Activated effector memory CD4-positive, alpha-beta T cell treated with Interleukin-2 at 50 U/mL for 16 hours (primary cell): ENCODE measurements around the gene WDR20.

ENCODE experiments used
- DNase-seq: peaks from one replicate; pipeline ENCODE4 v3.0.0-alpha.2; 2020

WDR20 gene

GRCh38 chr14:102246071-102246470 lies 106.4 kb downstream of the WDR20 start:
- no peak for DNase-seq

GRCh38 chr14:102248121-102248520 lies 108.4 kb downstream of the WDR20 start:
- DNase-seq = no peak

GRCh38 chr14:102249041-102249440 lies 109.3 kb downstream of the WDR20 start:
- no peak for DNase-seq

- DNase-seq = no peak
Observed at GRCh38 chr14:102249981-102250380, 110.3 kb downstream of the WDR20 start.

- DNase-seq = no peak
Observed at GRCh38 chr14:102250636-102251035, 110.9 kb downstream of the WDR20 start.

GRCh38 chr14:102251161-102251560 lies 111.5 kb downstream of the WDR20 start:
- DNase-seq = no peak

- no peak for DNase-seq
Observed at GRCh38 chr14:102252834-102253801, 113.4 kb downstream of the WDR20 start.

- DNase-seq = no peak
Observed at GRCh38 chr14:102255401-102256190, 115.9 kb downstream of the WDR20 start.

GRCh38 chr14:102256716-102257115 lies 117.0 kb downstream of the WDR20 start:
- no peak for DNase-seq

GRCh38 chr14:102258136-102258535 lies 118.4 kb downstream of the WDR20 start:
- no peak for DNase-seq
